Fibroblast of skin of right biceps (primary cell): ENCODE results near the gene POU4F3.
A peak's percentile ranks its signal among the peaks of the same experiment; 100 is the strongest.
"Not testable (repeated sequence)": the region's sequence is repeated elsewhere in the genome, so short reads cannot be mapped to it uniquely, and the experiment has no call there.

Experiments used
- DNase-seq: peaks from one replicate; pipeline ENCODE4 v3.0.0-alpha.2; 2013

Gene POU4F3, protein sequence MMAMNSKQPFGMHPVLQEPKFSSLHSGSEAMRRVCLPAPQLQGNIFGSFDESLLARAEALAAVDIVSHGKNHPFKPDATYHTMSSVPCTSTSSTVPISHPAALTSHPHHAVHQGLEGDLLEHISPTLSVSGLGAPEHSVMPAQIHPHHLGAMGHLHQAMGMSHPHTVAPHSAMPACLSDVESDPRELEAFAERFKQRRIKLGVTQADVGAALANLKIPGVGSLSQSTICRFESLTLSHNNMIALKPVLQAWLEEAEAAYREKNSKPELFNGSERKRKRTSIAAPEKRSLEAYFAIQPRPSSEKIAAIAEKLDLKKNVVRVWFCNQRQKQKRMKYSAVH

DNA sequence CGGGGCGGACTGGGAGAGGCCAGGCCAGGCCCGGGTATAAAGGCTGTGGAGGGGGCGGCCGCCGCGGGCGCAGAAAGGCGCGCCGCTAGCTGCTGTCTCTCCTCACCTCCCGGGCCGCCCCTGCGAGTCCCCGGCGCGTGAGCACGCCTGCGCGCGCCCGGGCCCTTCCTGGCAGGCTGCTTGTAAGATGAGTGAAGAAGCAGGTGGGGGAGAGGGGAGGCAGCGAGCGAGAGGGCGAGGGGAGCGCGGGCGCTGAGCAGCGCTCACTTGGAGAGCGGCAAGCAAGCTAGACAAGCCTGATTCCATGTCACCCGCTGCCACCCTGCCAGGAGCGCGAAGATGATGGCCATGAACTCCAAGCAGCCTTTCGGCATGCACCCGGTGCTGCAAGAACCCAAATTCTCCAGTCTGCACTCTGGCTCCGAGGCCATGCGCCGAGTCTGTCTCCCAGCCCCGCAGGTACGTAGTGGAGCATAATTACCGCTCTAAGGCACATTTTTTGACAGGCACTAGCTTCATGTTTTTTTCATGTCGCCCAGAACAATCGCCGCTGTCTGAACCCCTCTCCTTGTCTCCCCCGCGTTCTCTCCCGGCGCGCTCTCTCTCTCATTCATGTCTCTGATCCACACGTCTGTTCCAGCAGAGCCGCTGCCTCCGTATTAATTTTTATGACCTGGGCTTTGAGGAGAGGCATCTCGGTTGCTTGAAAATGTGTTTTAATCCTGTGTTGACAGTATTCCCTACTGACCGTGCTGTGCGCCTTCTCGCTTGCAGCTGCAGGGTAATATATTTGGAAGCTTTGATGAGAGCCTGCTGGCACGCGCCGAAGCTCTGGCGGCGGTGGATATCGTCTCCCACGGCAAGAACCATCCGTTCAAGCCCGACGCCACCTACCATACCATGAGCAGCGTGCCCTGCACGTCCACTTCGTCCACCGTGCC is at the start of gene POU4F3:
Gene POU4F3 (plus strand): TSS at position 66 of the 941 bp plus-strand sequence. CDS start 274 bp downstream, at position 340.
- no peak for DNase-seq

DNA sequence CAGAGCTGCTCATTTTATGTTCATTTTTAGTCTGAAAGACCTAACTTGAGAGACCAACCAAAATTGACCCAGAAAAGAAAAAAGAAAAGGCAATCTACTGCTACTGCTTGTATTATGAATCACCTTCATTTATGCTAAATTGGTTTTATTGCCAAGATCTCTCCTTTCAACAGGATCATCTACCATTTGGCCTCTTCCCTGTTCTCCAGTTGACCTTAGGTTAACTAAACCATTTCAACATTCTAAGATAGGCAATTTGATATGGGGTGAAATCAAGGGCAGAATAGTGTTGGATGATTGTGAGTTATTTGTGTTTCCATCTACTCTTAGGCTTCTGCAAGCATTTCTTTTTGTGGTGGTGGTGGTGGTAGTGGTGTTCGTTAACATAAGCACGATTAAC is 48.3 kb upstream of the POU4F3 start:
- peak; percentile 42 for DNase-seq

DNA sequence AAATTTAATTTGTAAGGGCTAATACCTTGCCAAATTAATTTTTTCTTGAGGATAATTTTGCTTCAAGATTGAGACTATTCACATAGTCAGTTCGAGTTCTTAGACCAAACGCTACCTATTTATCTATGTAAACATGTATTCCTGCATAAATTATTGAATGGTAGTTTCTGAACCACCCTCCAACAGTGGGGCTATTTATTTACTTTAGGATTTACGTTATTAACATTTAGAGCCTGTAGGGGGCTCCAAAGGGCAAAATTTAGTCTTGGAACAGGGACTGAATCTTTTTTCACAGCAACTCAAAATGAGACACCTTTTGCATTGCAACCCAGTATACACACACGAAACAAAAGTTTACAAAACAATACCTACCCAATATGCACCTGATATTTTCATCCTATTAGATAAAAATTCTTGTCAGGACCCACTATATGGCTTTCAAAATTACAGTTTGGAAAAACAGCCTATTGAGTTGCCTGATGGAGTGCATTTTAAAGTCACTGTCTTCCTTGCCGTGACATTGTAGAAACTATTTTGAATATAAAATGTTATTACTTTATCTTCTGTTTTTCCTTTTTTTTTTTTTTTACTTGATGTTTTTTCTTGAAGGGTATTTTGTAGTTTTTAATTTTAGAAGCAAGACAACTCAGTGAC is 47.1 kb upstream of the POU4F3 start:
- peak; percentile 56 for DNase-seq

DNA sequence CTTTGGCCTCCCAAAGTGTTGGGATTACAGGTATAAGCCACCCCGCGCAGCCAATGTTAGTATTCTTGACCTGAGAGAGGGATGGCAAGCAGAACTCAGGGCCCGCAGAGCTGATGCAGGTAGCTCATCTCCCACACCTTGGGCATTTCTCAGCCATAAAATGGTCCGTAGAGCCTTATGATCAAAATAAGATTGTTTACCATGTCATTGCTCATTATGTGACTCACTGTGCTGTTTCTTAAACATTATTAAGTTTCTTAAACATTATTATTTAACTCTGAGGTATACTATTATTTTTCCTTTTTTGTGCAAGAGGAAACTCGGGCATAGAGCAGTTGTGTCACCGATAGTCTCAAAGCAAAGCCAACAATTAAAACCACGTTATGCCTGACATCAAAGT is 42.4 kb upstream of the POU4F3 start:
- DNase-seq: no peak

DNA sequence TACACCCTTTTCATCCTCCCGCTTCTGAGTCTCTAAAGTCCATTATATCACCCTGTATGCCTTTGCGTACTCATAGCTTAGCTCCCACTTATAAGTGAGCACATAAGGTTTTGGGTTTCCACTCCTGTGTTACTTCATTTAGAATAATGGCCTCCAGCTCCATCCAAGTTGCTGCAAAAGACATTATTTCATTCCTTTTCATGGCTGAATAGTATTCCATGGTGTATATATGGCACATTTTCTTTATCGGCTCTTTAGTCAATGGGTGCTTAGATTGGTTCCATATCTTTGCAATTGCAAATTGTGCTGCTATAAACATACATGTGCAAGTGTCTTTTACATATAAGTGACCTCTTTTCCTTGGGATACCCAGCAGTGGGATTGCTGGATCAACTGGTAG is 39.7 kb upstream of the POU4F3 start:
- not testable (repeated sequence) for DNase-seq

DNA sequence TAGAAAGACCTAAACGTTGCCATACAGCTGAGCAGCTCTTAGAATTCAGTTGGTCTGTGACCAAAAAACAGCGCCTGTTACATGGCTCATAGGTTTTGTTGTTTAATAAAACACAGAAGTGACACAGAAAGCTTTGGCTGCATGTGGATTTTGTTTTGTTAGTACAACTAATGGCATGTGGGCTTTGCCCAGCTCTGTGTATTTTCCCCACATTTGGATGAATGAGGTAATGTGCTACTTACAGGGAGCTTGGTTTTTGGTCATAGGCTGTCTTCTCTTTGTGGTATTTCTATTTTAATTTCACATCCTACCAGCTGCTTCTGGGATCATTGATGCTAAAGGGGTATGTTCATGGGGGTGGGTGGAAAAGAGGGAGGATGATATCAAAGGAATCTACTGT is 37.0 kb upstream of the POU4F3 start:
- no peak for DNase-seq

DNA sequence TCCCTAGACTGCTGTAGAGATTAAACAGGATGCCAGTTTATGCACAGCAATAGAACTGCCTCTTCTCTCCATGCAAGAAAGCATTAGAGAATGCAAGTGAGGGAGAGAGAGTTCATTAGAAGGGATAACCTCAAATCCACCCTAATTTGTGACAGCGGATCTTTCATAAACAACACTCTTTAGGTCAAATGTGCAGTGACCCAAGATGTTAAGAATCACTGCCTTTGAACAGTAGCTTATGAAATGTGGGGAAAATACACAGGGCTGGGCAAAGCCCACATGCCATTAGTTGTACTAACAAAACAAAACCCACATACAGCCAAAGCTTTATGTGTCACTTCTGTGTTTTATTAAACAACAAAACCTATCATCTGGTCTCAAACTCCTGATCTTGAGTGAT is 36.2 kb upstream of the POU4F3 start:
- DNase-seq: no peak

DNA sequence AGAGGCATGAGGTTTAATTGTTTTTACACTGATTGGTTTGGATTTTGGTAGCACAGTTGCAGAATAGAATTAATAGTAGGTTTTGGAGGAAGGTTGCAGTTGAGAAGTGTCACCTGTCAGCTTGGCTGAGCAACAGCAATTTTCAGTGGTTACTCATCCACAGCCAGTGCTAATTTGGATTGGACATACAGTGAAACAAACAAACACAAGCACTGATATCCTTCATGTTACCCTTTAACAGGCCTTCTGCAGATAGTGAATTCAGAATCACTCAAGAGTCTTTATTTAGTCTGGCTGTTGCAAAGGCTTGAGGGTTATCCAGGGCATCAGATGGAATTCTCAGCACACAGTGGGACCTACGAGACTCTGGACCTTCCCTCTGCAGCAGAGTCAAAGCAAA is 31.8 kb upstream of the POU4F3 start:
- DNase-seq: no peak

DNA sequence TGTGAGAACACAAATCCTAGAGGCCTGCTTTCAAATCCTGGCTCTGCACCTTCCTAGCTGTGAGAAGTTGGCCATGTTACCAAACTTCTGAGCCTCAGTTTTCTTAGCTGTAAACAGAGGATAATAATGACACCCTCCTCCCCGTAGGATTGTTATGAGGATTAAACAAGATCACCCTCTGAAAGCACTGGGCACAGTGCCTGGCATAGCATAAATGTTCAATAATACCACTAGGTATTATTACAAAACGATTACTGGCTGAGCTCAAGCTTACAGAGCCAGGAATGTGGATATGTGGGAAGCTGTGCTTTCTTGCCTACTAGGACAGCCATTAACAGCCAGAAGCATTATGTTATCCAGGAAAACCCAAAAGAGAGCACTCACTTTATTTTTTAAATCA is 30.8 kb upstream of the POU4F3 start:
- no peak for DNase-seq

DNA sequence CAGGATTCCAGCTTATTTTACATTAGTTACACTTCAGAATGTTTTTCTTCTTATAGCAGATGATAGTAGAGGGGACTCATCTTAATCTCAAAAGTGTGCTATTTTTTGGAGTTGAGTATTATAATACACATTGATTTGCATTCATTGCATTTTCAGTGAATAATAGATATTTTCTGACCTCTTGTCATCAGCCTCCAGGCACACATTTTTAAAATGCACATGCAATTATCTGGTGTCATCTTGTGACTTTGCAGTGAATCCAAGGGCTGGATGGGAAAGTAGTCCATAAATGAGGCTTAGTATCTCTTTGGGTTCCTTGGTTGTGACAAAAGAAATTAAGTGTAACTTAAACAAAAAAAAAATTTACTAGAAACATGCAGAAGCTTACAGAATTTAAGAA is 28.1 kb upstream of the POU4F3 start:
- DNase-seq: no peak

DNA sequence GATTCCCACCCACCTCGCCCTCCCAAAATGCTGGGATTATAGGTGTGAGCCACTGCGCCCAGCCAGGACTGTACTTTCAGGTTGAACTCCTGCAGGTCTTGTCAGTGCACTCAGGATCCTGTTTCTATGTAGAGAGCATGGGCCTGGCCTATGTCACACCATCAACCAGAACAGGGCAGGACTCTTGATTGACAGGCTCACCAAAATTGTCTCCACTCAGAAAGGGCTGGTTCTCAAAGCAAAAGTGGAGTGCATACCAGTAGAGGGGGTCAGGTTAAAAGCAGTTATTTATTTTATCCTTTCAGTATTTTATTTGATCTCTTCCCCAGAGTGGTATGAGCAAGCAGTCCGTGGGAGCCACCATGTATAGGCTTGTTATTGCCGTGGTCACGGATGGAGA is 27.4 kb upstream of the POU4F3 start:
- DNase-seq: no peak

DNA sequence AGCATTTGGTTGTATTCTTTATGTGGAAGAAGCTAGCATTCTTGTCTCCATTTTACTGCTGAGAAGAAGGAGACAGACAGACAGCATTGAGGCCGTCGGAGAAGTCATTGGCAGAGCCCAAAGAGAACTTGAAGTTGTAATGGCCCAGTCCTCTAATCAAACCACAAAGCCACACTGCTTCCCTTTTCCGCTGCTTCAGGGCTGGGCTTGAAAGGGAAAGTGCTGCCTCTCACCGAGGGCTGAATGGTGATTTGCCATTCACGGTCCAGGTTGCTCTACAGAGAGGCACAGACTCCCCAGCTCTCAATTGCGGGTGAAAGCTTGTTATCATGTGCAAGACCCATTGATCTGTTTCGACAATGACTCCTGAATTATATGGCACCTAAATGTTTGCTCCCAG is 25.6 kb upstream of the POU4F3 start:
- no peak for DNase-seq

DNA sequence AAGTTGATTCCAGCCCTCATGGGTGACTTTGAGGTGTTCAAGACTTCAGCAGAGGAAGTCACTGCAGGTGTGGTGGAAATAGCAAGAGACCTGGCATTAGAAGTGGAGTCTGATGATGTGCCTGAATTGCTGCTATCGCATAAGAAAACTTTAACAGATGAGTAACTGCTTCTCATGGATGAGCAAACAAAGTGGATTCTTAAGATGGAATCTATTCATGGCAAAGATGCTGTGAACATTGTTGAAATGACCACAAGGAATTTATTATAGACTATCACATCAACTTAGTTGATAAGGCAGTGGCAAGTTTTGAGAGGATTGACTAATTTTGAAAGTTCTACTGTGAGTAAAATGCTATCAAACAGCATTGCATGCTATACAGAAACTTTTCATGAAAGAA is 17.1 kb upstream of the POU4F3 start:
- DNase-seq: no peak

DNA sequence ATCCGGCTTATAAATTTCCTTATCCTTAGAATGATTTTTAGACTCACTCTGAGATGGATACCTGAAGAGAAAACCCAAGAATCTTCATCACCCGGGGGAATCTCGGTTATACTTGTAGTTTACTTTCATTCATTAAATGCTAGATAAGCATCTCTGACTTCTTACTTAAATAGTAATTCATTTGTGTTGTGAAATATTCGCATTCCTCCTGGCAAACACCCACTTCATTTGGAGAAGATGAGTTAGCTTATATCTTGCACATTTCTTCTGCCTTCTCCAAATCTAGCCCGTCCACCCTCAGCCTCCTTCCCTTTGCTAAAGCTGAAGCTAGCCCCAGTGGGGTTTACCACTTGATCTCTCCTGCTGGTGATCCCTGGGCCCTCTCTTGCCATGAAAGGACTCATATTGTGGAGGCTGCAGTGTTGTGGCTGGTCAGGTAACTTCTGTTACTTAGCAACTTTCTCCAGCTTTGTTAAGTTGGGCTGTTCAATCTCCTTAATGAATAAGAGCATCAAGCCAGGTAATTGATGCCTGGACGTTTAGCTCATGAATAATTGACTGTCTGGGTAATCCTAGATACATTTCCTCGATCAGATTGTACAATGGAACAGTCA is 11.3 kb upstream of the POU4F3 start:
- no peak for DNase-seq

DNA sequence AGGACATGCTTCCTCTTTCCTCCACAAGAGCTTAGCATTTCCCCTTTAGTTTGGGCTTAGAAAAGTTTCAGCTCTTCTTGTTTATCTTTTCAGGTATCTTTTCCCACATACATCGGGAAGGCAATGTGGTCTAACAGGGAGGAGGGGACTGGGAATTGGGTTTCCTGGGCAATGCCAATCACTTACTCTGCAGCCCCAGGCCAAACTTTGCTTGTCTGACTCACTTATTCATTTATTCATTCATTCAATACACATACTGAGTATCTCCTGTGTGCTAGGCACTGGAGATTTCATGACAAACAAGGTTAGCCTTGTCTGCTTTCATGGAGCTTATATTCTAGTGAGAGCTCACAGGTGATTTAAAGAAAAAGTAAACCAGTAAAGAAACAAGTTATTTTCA is 10.7 kb upstream of the POU4F3 start:
- no peak for DNase-seq

DNA sequence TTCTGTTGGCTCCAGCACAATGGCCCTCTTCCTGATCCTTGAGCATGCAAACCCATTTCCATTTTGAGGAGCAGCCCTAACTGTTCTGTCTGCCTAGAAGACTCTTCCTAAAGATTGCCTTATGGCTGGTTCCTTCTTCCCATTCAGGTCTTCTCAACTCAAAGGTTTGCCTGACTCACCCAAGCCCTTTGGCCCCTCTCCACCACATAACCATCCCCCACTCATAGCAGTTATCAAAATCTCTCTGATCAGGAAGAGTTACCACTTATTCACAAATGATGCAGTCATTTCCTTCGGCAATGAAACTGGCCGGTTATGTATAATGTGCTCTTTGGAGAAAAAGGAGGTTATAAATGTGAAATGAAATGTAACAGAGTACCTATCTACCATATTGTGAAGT is 8.9 kb upstream of the POU4F3 start:
- DNase-seq: no peak

DNA sequence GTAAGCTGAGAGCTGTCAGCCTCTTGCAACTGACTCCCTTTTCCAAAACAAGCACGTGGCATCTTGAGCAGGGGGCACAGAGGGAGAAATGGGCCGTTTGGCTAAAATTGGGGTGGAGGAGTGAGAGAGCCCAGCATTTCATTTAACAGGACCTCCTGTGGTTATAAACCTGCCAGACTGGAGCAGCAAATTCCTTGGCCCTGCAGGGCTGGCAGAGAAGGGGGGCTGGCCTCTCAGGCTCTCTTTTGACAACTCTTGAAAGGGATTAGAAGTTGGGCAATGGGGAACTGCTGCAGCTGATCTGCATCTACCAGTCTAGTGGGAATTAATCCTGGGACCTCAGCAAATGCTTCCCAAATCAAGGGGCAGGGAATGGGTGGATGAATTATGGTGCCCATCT is 7.2 kb upstream of the POU4F3 start:
- no peak for DNase-seq

DNA sequence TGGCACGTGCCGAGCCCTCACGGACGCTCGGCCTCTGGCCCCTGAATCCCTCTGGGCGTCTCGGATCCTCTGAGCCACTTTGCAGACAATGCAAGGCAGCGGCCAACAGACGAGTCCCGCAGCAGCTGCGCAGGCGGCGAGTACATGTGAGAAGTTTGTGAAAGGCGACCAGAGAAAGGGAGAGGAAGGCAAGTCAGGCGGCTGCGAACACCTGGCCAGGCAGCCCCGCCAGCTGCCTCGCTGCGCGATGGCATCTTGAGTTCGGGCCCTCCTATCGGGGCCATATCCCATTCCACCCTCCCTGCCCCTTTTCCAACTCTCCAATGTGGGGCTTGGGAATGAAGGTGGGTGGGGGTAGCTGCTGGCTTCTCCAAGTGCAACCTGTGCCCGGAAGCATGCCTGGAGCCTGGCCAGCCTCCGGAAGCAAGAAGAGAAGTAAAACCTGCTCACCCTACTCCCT is 4.5 kb upstream of the POU4F3 start:
- DNase-seq: no peak

DNA sequence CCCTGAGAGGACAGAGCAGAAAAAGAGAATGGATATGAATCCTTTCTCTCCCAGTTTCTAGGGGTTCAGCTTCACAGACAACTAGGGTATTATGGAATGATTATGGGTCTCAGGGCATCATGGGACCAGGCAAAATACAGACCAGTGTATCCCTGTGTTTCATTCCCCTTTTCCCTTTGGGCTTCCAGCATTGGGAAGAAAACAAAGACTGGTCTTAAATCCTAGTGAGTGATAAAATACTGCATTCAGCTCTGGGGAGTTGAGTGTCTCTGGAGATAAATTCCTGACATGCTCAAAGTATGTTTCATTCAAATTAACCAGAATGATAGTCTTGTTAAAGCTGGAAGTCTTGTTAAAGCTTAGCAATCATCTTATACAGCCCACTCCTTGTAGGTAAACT is 2.4 kb upstream of the POU4F3 start:
- DNase-seq: peak; percentile 6

DNA sequence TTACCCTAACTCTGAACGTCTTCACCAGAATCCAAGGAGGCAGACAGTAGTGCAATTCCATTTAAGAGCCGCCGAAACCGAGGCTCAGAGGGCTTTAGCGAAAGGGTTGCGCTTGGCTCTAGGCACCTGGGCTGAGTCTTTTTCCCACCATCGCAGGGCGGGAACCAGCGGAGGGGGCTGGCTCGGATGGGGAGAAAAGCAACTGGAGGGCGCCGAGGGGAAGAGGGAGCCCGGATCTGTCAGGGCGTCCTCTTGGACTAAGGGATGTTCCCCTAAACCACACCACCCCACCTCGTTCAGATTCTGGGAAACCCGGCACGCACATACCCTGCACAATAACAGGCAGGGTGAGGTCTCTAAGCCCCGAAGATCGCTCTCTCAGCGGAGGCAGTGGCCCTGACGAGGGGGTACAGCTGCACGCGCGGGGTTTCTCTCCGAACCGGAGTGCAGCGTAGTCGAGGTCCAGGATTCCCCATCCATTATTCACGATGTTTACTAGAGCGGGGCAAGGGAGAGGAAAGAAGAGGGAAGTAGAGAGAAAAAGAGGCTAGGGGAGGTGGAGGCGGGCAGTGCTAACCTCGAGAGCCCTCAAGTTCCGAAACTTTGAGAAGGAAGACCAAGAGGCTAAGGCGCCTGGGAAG is 1.3 kb upstream of the POU4F3 start:
- no peak for DNase-seq

DNA sequence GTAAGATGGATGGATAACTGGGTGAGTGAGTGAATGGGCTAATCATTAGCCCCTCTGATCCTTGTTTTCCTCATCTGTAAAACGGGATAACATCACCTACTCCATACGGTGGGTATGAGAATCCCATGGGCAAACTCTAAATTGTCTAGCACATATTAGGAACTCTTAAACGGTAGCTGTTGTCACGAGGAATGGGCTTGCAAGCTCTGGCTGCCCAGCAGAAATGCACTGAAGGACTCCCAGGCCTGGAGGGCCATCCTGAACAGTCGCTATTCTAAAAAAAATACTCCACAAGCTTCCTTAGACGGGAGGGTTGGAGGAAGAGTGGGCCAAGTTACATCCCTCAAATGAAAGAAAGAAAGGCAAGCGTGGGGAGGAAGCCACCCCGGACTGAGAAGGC is 711 bp upstream of the POU4F3 start:
- no peak for DNase-seq

DNA sequence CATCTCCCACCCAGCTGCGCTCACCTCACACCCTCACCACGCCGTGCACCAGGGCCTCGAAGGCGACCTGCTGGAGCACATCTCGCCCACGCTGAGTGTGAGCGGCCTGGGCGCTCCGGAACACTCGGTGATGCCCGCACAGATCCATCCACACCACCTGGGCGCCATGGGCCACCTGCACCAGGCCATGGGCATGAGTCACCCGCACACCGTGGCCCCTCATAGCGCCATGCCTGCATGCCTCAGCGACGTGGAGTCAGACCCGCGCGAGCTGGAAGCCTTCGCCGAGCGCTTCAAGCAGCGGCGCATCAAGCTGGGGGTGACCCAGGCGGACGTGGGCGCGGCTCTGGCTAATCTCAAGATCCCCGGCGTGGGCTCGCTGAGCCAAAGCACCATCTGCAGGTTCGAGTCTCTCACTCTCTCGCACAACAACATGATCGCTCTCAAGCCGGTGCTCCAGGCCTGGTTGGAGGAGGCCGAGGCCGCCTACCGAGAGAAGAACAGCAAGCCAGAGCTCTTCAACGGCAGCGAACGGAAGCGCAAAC is 1.1 kb downstream of the POU4F3 start:
- no peak for DNase-seq
